Measurements from ENCODE around the gene INTS14.
"Not testable (repeated sequence)": the region's sequence is repeated elsewhere in the genome, so short reads cannot be mapped to it uniquely, and the experiment has no call there.

The INTS14 gene

DNA sequence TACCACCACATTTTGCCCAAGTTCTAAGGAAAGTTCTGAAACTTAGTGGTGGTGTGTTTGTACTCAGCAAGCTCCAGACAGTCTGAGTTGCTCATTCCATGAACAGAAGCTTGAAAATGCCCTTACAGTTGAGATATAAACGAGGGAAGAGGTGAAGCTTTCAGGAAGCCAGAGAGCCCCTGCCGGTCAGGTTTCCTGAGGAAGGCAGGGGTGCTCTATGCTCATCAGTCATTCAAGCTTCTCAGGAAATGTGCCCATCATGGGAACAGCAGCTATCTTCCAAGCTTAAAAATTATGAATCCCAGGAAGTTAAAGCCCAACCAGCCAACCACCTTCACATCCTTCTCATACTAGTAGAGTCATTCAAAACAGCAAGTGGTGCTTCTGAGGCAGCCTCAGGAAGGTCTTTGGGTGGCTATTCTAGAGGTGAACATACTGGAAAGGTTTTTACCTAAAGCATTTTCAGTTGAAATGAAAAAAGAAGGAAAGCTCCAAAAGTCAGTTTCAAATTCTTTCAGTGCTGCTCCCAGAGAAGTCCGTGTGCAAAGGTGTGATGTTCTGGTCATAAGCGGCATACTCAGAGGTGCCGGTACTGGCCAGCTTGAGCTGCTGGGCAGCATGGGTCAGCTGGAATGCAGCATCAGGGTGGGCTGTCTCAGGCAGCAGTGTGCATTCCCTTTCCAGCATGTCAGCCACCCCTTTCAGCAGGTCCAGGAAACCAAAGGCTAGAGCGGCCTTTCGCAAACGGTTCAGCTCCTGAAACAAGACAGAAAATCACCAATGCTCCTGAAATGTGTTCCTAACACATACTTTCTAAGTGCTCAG is 31.8 kb downstream of the INTS14 start:
- DNase-seq (ENCODE audit: low read depth), result no peak

DNA sequence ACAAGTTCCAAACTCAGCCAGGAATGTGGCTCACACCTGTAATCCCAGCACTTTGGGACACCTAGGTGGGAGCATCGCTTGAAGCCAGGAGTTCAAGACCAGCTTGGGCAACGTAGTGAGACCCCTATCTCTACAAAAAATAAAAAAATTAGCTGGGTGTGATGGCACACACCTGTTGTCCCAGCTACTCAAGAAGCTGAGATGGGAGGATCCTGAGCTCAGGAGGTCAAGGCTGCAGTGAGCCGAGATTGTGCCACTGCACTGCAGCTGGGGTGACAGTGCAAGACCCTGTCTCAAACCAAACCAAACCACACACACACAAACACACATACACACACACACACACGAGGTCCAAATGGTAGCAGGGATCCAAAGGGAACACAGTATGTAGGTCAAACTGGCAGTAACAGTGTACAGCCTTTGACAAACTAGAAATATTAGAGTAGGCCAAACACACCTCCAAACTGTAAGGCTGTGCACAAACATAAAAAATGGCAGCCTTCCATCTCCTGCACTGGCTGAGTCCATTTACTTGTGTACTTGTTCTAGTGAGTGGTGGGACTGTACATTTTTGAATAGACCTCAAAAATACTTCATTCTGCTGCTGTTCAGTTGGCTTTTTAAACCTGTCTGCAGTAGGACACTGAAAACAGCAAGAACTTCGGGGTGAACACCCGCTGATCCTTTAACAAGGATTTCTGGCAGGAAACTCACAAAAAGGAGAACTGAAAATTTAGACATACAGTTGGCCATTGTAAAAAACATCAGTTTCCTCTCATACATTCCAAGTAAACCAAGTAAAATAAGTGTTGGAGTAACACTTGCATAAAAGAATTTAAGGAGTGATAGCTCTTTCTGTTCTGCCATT is 33.6 kb downstream of the INTS14 start:
- DNase-seq (ENCODE audit: low read depth), result no peak

DNA sequence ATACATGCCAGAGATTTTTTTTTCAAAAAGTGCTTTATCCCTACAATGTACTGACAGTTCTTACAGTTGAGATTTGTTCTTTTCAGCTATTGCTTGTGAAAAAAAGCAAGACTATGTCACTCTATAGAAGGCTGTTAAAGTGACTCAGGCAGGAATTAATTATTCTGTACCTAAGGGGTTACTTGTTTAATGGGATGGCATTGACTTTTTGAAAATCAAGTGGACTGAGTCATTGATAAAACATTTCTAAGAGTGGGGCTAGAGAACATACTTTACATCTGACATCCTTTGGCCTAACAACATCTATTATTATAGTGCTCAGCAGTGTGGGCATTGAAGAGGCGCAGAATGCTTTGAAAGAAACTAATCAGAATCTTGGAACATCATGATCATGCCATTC is 34.3 kb downstream of the INTS14 start:
- no peak for DNase-seq (ENCODE audit: low read depth)

DNA sequence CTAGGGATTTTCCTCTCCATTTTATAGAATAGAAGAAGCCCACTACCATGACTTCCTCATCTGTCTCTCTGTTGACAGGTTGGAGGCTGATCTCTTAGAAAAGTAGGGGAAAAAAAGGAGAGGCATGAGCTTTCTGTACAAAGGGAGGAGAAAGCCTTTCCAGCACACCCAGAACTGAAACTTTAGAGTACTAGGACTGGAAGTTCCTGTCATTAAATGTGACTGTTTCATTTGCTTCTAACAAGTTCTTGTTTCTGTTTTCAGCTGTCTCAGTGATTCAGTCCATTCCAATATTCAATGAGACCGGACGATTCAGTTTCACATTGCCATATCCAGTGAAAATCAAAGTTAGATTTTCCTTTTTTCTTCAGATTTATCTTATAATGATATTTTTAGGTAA is 39.0 kb downstream of the INTS14 start:
- no peak for DNase-seq (ENCODE audit: low read depth)

DNA sequence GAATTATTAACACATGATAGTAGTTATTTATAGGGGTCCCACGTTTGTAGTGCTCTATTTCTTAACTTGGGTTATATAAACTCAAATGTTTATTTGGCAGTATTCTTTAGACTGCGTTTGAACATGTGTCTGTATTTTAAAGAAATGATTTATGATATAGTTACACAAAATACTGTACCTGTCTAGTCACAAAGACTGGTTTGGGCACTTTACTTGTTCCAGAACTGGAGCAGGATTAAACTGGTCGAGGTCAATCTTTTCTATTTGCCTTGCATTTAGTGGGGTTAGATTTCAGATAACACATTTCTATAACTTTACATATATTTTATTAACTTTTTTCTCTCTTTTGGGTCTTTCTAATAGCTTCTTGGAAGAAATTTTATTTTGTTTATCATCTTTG is 41.2 kb downstream of the INTS14 start:
- no peak for DNase-seq (ENCODE audit: low read depth)

DNA sequence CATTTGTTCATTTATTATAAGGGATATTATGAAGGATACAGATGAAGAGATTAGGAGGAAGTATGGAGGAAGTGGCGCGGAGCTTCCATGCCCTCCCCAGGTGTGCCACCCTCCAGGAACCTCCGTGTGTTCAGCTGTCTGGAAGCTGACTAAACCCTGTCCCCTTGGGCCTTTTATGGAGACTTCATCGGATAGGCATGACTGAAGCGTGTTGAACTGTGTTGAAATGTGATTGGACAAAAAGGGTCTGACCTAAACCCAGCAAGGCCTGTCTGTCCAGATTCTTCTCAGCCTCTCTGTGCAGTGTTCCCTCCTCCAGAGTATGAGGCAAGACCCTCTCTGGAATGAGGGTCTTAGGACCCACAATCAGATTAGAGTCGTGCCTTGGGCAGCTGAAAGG is 49.0 kb downstream of the INTS14 start:
- no peak for DNase-seq (ENCODE audit: low read depth)

DNA sequence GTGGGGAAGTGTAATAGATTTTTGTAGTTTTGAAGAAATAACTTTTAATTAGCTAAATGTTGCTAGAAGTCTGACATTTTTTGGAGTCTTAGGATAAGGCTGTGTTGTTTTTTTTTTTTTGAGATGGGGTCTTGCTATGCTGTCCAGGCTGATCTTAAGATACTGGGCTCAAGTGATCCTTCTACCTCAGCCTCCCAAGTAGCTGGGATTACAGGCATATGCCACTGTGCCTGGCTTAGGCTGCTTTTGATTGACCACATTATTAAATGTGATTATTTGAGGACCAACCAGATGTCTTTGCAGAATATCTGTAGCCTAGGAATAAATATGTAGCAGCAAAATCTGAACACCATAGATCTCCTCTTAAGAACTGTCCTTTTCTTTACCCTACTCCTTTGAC is 51.0 kb downstream of the INTS14 start:
- no peak for DNase-seq (ENCODE audit: low read depth)

DNA sequence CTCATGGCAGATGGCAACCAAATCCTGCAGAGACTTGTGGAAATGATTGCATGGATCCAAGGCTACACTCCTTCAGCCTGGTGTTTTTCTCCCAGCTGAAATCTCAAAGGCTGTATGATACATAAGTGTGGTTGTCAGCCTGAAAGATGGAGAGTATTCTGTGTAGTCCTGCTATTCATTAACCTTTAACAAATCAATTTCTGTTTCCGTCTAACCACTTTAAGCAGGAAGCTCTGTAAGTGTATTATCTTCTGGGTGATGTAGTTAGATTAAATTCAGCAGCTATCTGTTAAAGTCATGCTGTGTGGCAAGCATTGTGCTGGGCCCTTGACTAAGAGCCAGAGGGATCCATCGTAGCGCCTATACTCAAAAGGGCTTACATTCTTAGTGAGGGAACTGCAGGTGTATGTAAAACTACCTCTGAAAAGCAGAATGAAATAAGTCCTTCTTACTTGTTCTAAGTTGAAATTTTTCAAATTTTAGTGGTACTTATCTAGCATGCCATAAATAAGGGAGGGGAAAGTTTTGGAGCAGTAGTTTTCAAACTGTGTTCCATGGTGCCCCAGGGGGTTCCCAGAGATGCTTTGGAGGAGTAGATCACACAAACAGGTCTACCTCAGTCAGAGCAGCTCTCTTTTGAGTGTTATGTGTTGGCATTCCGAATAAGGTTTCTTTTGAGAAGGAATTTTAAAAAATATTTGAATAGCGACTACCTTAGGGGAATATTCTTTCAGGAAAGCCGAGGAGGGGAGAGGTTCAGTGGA is 51.8 kb downstream of the INTS14 start:
- no peak for DNase-seq (ENCODE audit: low read depth)

DNA sequence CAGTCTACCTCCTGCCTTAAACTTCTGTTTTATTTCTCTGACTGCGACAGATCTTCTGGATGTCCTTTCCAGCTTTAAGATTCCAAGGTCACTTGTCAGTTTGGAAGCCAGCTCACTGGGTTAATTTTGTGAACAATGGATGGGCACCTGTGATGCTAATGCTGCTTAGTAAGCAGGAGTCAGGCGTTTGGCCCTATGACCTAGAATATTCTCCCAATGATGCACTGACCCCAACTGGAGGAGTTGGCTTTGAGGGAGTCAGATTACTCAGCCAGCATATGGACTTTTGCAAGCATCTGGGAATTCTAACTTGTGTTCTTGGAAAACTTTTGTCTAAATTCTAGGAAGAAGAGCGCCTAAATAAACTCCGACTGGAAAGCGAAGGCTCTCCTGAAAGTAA is 52.6 kb downstream of the INTS14 start:
- no peak for DNase-seq (ENCODE audit: low read depth)

DNA sequence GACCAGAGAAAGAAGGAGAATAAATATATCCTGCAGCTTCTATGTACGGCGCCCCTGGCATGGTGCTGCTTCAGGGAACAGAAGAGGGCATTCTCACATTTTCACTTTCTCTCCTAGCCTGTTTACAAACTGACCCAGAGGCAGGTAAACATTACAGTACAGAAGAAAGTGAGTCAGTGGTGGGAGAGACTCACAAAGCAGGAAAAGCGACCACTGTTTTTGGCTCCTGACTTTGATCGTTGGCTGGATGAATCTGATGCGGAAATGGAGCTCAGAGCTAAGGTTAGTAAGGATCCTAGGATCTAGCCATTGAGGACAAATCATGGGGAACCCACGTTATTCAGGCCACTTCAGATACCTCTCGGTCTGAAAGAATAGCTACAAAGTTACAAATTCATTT is 54.3 kb downstream of the INTS14 start:
- DNase-seq (ENCODE audit: low read depth), result no peak

DNA sequence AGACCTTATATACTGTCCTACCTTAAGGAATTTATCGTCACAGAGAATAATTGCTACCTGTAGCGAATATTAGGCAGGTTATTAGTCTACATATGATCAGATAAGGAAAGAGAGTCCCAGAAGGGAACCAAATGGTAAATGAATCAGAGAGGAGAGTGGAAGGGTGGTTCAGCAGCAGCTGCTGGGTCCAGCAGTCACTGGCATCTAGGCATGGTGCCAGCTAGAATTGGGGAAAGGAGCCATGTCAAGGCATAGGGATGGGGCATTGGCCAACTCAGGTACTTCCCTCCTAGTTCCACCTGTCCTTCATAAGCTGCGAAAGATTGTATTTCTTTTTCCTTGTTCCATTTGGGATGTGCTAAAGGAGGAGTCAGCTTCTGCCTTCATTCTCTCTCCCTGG is 57.2 kb downstream of the INTS14 start:
- no peak for DNase-seq (ENCODE audit: low read depth)

DNA sequence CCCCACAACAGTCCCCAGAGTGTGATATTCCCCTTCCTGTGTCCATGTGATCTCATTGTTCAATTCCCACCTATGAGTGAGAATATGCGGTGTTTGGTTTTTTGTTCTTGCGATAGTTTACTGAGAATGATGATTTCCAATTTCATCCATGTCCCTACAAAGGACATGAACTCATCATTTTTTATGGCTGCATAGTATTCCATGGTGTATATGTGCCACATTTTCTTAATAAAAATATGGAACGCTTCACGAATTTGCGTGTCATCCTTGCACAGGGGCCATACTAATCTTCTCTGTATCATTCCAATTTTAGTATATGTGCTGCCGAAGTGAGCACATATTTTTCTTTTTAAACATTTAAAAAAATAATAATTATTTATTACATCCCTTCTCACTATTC is 58.1 kb downstream of the INTS14 start:
- not testable (repeated sequence) for DNase-seq (ENCODE audit: low read depth)

DNA sequence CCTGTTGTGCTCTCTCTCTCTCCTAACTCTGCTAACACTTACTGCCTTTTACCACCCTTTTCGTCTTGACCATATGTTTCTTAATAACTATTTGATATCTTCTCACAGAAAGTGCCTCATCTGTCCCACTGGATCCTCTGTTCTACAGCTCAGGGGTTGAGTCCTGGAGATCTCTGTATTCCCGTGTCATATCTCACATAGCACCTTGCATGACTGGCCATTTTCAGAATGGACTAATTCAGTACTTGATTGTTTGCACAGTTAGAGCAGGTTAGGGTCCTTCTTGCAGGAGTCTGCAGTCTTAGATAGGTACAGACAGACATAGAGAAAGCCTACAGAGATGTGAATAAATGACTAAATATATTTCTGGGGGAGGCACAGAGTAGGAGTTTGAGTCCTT is 59.7 kb downstream of the INTS14 start:
- no peak for DNase-seq (ENCODE audit: low read depth)

DNA sequence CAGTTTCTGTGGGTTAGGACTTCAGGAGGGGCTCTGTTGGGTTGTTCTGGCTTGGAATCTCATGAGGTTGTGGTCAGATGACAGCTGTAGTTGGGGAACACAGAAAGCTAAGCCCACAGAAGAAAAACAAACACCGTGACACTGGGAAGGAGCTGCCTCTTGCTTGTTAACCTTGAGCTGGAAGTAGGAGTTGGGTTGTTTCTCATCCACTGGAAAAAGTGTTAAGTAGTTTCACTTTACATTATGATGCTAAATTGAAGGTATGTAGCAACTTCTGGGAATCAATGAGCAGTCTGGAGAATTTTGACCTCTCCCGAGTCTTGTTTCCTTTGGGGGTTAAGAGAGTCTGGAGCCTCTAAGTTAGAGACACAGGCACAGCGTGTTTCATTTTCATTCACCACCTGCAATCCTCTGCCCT is 60.2 kb downstream of the INTS14 start:
- no peak for DNase-seq (ENCODE audit: low read depth)

DNA sequence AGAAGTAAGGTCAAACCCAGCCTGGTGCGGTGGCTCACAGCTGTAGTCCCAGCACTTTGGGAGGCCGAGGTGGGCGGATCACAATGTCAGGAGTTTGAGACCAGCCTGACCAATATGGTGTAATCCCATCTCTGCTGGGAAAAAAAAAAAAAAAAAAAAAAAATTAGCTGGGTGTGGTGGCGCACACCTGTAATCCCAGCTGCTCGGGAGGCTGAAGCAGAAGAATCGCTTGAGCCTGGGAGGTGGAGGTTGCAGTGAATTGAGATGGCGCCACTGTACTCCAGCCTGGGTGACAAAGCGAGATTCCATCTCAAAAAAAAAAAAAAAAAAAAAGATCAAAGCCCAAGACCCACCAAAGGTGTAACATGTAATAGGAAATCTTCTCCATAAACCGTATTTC is 61.6 kb downstream of the INTS14 start:
- DNase-seq (ENCODE audit: low read depth), result not testable (repeated sequence)

DNA sequence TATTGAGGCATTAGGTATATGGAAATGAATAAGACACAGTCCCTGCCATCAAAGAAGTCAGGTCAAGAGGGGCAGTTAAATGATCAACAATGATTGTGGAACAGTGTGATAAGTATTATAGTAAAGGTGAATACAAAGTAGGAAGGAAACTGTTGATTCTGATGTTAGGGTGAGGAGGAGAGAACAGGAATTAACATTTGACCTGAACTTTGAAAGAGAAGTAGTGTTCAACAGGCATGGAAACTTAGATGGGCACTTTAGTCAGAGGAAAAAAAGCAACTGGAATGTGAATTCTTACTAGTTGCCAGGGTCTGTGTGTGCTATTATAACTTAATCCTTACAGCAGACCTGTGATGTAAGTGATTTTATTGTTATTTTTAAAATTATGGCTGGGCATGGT is 63.1 kb downstream of the INTS14 start:
- no peak for DNase-seq (ENCODE audit: low read depth)

DNA sequence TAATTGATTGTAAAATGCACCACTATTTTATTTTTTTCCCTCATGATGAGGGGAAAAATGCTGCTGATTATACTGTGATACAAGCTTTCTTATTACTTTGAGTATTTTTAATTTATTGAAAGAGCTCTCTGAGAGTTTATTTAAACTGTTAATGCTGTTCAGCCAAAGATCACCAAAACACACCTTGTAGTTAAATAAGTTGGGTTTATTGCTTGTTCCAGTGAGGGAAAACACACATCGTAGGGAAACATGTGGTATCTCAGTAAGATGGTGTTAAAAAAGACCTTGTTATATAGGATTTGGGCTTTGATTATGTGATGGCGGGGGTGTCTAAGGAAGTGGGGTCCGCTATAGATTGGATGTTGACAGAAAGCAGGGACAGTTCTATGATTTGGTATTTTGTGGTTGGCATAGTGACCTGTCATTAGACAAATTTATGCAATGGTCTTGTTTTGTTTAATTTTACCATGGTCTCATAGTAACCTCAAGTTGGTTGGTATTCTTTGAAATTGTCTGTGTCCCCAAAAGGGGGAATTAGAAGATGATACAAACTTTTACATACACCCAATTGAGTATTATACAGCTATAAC is 69.6 kb downstream of the INTS14 start:
- DNase-seq (ENCODE audit: low read depth), result no peak

DNA sequence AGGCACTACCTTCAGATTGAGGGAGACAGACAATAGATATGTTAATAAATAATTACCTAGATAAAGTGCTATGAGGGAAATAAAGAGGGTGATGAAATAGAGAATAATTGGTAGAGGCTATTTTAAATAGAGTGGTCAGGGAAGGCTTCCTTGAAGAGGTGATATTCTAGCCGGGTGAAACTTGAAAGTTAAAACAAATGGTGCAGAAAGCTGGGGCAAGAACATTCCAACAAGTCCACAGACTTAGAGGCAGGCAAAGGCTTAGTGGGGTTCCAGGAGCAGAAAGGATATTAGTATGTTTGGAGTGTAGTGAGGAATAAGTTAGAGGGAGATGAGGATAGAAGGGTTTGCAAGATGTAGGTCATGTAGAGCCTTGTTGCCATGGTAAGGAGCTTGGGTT is 70.6 kb downstream of the INTS14 start:
- DNase-seq (ENCODE audit: low read depth), result no peak

DNA sequence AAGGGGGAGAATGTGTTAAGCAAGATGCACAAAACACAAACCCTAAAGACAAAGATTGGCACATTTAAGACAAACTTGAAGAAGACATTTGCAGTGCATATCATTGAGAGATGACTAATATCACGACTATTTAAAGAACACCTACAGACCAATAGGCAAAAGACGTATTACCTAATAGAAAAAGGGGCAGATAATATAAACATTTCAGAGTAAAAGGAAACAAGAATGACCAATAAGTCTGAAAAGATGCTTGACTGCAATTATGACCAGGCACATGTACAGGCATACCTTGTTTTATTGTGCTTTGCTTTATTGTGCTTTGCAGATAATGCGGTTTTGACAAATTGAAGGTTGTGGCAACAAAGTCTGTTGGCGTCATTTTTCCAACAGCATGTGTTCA is 75.7 kb downstream of the INTS14 start:
- no peak for DNase-seq (ENCODE audit: low read depth)

DNA sequence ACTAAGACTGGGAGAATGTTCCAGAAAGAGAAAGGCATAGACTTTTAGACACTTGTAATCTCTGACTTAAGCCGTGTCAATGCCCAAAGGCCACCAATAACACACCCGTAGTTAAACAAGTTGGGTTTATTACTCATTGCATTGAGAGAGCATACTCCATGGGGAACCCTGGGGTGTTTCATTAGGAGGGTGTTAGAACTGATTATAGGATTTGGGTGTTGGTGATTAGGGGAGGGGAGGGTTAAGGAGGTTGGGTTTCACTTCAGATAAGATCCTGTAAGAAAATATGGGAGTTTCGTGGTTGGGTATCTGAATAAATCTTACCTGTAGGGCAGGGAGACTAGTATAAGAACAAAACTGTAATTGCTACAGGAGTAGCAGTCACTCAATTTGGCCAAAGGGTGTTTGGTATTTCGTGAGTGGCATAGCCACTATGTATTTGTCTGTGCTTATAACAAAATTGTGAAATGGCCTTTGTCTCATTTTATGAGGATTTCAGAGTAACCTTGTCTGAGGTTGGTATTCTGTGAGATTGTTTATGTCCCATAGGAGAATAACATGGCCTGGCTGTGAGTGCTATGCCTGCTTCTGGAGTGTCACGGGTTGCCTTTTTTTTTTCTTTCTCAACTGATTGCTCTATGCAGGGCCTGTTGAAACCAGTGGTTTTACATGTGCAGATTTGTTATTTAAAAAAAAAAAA is 77.7 kb downstream of the INTS14 start:
- no peak for DNase-seq (ENCODE audit: low read depth)

DNA sequence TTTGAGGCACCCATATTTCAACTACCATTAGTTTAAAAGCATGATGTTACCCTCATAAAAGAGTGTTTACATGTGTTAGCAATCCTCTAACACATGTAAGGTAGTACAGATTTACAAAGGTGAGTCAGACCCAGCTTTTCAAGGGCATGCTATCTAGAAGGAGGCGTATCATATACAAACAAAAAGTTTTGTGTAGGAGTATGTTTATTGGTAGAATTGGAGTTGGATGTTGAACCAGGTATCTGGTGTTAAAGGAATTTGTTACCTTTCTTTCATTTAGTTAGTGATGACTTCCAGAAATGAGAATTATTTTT is 78.2 kb downstream of the INTS14 start:
- no peak for DNase-seq (ENCODE audit: low read depth)
